Stimulated activated CD8-positive, alpha-beta memory T cell treated with anti-CD3 and anti-CD28 coated beads, Interleukin-2, amount 100 ng/mL, for 1 hour (primary cell): Measurements from ENCODE around the gene FOXJ3.

Experiments
- DNase-seq, 2 donors: peaks; one replicate each; pipeline ENCODE4 v3.0.0-alpha.2; 2020; ENCODE audit warnings: low read depth in 2 of 2

The FOXJ3 gene

DNA sequence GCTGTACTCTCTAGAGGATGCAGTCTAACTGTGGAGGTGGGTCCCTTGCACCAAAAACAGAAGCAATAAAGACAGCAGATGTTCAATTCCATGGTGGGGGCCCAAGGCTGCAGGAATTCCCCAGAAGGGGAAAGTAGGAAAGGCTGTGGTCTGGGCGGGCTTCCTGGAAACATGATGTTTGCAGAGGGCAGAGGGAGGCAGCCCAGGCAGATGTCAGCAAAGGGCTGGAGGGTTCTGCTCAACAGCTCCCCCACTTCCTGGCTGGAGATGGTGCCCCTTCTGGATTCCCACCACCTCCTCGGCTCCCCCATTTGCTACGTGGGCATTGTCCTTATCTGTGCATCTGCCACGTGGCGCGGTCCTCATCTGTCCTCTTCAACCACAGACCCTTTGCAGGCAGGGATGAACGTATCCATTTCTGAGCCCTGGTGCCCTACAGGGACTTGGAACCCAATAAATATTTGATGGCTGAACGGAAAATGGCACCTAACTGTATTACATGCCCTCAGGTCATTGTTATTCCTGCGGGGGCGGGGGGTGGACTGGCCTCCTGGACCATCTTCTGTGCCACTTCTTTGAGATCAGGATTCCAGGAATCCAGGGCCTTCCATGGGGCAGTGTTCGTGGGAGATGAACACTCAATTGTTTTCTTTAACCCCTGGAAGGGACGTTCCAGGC is 190.2 kb downstream of the FOXJ3 start:
- DNase-seq: no peak

- no peak for DNase-seq
Measured at GRCh38 chr1:42143896-42144710, 190.9 kb downstream of the FOXJ3 start.

DNA sequence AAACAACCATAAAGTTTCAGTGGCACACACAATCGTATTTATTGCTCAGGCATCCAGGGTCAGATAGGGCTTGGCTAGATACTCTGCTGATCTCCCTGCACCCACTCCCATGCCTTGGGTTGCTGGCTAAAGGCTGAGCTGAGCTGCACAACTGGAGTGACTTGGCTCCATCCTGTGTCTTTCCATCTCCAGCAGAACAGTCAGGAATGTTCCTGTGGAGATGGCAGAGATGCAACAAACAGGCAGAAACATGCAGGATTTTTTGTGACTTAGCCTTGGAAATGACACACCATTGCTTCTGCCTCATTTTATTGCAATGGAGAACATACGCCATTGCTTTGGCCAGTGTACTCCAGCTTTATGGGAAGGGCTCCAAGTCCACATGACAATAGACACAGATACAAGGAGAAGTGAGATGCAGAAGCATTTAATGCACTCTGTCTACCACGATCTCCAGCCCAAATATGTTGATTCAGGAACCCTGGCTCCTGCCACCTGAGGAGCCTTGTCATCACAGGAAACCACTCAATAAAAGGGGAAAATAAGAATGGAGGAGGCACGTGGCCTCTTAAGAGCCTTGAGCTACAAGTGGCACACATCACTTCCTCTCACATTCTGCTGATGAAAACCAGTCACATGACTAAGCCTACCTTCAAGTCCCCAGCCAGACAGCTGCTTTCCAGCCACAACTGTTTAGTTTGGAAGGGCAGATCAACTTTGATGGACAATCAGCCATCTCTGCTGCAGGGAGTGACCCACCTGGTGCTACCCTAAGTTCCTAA is 191.9 kb downstream of the FOXJ3 start:
- DNase-seq: no peak

DNA sequence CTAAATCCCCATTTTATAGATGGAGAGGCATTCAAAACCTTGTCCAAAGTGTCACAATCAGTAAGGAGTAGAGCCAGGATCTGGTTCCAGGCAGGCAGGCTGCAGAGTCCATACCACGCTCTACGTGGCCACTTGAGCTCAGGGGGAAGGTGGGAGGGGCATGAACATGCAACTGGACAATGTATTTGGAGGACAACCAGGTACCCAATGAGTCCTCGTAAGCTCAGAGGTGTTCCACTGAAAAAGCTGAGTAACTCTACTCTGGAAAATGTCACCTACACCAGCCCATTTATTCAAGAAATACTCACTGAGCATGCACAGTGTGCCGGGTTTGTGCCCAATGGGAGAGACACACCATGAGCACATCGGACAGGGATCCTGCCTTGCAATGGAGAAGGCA is 193.1 kb downstream of the FOXJ3 start:
- DNase-seq: no peak

- no peak for DNase-seq
Measured at GRCh38 chr1:42140191-42140590, 194.8 kb downstream of the FOXJ3 start.

DNA sequence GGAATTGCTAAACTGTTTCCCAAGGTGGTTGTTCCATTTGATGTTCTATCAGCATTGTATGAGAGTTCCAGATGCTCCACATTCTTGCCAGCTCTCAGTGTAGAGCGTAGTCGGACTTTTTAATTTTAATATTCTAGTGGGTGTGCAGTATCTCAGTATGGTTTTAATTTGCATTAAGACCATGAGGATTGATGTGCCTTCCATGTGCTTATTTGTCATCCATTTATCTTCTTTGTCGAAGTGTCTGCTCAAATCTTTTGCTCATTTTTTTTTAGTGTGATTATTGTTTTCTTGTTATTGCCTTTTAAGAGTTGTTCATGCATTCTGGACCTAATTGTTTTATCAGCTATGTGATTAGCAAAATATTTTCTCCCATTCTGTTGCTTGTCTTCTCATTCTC is 195.6 kb downstream of the FOXJ3 start:
- DNase-seq: no peak

DNA sequence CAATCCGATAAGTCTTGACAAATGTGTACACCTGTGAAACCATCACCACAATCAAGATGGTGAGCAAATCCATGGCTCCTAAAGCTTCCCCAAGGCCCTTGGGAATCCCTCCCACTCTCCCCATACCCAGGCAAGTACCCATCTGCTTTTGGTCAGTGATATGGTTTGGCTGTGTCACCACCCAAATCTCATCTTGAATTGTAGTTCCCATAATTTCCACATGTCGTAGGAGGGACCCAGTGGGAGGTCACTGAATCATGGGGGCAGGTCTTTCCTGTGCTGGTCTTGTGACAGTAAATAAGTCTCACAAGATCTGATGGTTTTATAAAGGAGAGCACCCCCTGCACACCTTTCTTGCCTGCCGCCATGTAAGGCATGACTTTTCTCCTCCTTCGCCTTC is 196.4 kb downstream of the FOXJ3 start:
- DNase-seq: no peak

GRCh38 chr1:42137766-42138165 is 197.3 kb downstream of the FOXJ3 start:
- no peak for DNase-seq

DNA sequence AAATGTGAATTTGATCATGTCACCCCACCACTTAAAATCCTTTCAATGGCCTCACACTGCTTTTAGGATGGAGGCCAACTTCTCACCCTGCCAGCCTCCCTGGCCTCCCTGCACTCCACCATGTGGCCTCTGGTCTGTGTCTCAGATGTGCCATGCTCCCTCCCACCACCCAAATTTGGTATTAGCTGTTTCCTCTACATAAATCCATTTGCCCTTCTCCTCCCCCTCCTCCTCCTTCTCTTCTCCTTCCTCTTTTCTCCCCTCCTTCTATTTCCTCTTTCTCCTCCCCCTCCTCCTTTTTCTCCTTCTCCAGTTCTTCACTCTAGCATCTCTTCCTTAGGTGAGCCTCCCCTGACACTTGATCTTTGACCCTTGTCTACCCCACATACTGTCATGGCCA is 198.6 kb downstream of the FOXJ3 start:
- DNase-seq: no peak

- no peak for DNase-seq
Measured at GRCh38 chr1:42135426-42135825, 199.6 kb downstream of the FOXJ3 start.

GRCh38 chr1:42133809-42134526 is 201.1 kb downstream of the FOXJ3 start:
- no peak for DNase-seq

- DNase-seq: no peak
Measured at GRCh38 chr1:42133390-42133789, 201.6 kb downstream of the FOXJ3 start.

- DNase-seq: no peak
Measured at GRCh38 chr1:42130061-42130660, 204.9 kb downstream of the FOXJ3 start.

DNA sequence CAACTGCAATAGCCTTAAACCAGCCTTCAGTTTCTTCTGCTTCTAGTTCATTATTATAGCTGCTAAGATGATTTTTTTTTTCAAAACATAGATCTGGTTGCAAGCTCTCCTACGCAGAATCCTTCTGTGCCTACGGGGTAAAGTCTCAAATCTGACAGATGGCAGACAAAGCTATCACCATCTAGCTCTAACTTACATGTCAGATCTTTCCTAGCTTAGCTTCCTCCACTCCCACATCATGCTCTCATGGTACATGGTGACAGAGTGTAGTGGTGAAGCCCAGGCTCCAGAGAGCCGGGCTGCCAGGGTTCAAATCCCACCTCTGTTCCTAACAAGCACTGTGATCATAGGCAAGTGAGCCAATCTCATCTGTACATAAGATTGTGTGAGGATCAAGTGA is 206.1 kb downstream of the FOXJ3 start:
- DNase-seq: no peak

DNA sequence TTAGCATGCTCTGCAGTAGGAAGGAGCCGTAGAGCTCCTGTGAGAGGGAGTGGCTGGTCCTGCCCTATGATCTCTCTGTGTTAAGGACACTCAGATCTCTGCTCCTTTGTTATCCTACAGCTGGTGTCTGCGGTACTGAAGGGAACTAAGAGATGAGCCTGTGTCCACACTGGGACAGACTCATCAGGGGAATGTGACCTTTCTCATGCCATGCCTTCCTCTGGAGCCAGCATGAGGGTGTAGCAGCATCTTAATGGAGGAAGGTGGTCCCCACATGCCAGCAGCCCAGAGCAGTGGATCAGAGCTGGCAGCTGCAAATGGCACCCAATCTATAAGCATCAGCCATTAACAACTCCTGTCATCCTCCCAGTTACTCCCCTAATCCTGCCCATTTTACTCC is 206.5 kb downstream of the FOXJ3 start:
- no peak for DNase-seq

- DNase-seq: no peak
Measured at GRCh38 chr1:42127767-42128166, 207.3 kb downstream of the FOXJ3 start.
